NCI-H1105 treated with DMSO at 0.1 percent for 48 hours (cell line): ENCODE results near the gene TGOLN2.

Experiments
- DNase-seq: peaks from one replicate; lab custom pipeline; 2025; lab: John Stamatoyannopoulos, UW

Gene TGOLN2

GRCh38 chr2:85308896-85309555, 18.8 kb downstream of the TGOLN2 start:
- peak; percentile 59 for DNase-seq

GRCh38 chr2:85308201-85308600, 19.6 kb downstream of the TGOLN2 start:
- DNase-seq = no peak

GRCh38 chr2:85307527-85307897, 20.3 kb downstream of the TGOLN2 start:
- DNase-seq = no peak

GRCh38 chr2:85303780-85304531, 23.8 kb downstream of the TGOLN2 start:
- DNase-seq = no peak

GRCh38 chr2:85302121-85302520, 25.7 kb downstream of the TGOLN2 start:
- no peak for DNase-seq

- DNase-seq = no peak
Measured at GRCh38 chr2:85291425-85292023, 36.3 kb downstream of the TGOLN2 start.

- no peak for DNase-seq
Measured at GRCh38 chr2:85288244-85288725, 39.5 kb downstream of the TGOLN2 start.

- no peak for DNase-seq
Measured at GRCh38 chr2:85287721-85288120, 40.1 kb downstream of the TGOLN2 start.

- DNase-seq = no peak
Measured at GRCh38 chr2:85286918-85287317, 40.9 kb downstream of the TGOLN2 start.

GRCh38 chr2:85283641-85284040, 44.1 kb downstream of the TGOLN2 start:
- DNase-seq = no peak

GRCh38 chr2:85282914-85283313, 44.9 kb downstream of the TGOLN2 start:
- no peak for DNase-seq

GRCh38 chr2:85281553-85281952, 46.2 kb downstream of the TGOLN2 start:
- no peak for DNase-seq

GRCh38 chr2:85278361-85278760, 49.4 kb downstream of the TGOLN2 start:
- no peak for DNase-seq

GRCh38 chr2:85277416-85278158, 50.2 kb downstream of the TGOLN2 start:
- no peak for DNase-seq

GRCh38 chr2:85276571-85277118, 51.1 kb downstream of the TGOLN2 start:
- no peak for DNase-seq

- DNase-seq = no peak
Measured at GRCh38 chr2:85275984-85276540, 51.7 kb downstream of the TGOLN2 start.

GRCh38 chr2:85273738-85274731, 53.8 kb downstream of the TGOLN2 start:
- peak; percentile 59 for DNase-seq

- no peak for DNase-seq
Measured at GRCh38 chr2:85272357-85272756, 55.4 kb downstream of the TGOLN2 start.

- DNase-seq = no peak
Measured at GRCh38 chr2:85269959-85270358, 57.8 kb downstream of the TGOLN2 start.
